Raji (cell line): ENCODE data around the gene SCARF1.

Experiments
- POLR2A ChIP-seq: IDR thresholded peaks from 2 replicates; pipeline ENCODE4 v1.6.1; 2011; ENCODE audit warnings: low read depth, low read length, control low read depth; ENCODE audit not compliant: insufficient read depth

SCARF1 gene

DNA sequence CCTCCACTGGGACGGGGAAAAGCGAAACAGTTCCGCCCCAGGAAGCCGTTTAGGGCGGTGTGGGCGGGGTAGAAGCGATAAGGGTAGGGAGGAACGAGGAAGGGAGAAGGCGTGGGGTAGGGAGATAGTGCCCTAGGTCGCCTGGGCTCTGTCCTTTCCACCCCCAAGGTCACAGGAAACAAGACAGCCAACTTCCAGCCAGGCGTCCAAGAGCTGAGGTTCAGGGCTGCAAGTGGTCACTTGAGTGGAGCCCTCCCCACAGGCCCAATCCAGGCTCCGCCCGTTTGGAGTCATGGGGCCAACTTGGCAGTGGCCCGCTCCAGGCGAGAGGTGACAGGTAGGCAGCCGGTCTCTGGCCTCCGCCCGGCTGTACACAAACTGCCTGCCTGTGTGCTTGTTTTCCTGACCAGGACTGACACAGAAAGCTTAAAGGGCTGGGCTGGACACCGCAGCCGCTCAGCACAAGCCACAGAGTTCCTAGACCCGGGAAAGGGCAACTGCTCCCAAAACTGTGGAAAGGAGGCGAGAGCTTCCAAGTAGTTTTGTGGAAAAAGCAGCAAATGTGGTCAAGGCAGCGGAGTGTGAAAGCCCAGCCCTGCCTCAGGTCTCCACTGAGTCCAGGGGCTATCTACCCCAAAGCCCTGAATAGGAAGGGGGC lies 4.4 kb upstream of the SCARF1 start, which contains the start of gene RILP:
Gene RILP (minus strand): TSS at position 23 of the 658 bp plus-strand sequence. CDS start 62 bp downstream, outside the sequence.
- no peak for TF ChIP-seq POLR2A

GRCh38 chr17:1648963-1649843 lies 3.7 kb upstream of the SCARF1 start:
- no peak for TF ChIP-seq POLR2A

DNA sequence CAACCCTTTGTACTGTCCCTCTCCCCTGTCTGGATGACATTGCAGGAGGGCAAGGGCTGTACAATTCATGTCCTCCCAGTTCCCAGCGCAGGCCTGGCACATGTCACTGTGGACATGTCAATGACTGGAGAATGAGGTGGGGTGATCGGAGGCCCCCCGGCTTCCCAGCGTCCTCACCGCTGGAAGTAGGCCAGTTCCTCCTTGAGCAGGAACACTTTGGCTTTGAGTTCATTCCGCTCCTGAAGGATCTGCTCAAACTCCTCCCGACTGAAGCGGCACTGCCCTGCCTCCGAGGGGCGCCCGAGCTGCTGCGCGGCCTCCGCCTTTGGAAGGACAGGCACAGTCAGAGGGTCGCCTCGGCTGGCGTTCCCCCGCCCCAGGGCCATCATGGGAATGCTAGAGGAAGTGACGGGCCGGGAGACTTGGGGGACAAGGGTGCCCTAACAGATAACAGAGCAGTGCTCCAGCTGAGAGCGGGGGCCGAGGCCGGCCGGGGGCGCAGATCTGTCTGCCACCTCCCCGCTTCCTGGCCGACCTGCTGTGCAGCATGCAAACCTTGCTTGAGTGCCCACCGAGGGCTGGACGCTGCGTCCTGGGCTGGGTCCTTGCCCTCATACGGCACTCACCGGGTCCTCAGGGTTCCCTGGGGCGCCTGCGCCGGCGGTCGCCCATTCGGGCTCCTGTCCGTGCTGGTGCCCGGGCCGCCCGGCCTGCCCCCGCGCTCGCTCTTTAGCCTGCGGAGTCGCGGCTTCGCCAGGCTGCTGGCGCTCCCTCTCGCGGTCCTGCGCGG lies 2.8 kb upstream of the SCARF1 start:
- TF ChIP-seq POLR2A = no peak

- no peak for TF ChIP-seq POLR2A
Measured at GRCh38 chr17:1647802-1648171, 2.3 kb upstream of the SCARF1 start.

DNA sequence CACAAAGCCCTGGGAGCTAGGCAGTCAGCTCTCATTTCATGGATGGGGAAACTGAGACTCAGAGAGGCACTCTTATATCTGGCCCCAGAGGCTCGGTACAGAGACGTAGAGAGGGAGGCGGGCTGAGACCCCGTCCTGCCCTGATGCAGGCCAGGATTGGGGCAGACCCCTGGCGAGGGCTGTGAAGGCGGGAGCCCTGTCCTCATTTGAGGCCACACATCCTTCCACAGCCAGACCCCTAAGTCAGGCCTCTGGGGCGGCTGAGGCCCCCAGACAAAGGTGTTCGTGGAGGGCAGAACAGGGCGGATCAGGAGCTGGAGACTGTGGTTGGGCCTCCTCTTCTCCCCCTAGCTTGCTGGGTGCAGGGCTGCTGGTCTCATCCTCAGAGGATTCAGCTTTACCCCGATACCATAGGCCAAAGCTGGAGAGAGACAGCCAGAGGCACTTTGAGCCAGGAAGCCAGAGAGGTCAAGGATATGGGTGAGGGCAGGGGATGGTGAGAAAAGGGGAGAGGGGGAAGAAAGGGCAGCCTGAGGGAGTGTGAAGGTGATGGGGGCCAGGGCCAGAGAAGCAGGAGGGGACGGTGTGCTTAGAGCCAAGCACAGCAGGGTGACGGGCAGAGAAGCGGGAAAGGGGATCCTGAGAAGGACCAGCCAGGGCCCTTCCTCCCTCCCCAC lies 805 bp upstream of the SCARF1 start:
- no peak for TF ChIP-seq POLR2A

DNA sequence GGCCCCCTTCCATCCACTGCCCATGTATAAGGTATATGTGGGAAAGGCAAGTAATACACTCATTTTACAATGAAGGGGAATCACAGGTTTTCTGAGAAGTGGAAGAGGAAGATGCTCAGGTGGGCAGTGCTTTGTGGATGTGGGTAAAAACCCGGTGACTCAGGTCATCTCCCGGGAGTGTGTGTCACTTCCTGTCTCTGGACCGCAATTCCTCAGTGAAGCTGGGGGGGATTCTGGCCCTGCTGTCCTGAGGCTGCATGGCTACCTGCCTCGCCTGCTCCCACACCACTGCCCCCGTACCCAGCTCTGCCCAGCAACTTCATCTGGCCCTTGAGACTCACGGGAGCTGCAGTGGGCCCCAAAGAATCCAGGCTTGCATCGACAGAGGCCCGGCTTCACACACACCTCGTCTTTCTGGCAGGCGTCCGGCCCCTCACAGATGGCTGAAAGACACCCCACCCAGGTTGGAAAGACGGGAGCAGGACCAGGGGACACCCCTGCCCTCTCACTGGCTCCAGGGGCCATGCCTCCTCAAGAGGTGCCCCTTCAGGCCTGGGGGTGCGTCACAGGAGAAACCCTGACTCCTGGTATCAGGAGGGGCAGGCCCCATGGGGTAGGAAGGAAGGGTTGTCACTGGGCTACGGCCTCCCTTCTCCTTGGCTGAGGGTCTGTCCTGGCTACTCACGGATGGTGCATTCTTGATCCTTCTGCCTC lies 882 bp downstream of the SCARF1 start:
- TF ChIP-seq POLR2A = no peak

DNA sequence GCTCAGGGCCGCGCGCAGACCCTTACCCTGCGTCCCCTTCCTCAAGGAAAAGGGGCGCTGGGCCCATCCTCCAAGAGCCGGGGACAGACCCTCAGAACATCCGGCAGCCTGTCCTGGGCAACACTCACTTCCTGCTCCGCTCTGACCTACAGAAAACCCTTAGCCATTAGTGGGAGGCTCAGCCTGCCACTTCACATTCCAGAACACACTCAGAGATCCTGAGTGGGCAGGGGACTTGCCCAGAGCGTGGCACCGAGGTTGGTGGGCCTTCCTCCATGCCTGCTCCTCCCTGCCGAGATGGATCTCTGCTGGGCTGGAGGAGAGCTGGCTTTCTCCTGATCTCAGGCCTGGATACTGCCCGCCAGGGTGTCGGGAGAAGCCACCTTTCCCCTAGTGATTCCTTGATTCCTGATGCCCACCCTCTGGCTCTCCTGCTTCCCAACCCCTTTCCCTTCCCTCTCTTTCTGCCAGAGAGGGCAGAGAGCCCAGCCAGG lies 1.5 kb downstream of the SCARF1 start:
- TF ChIP-seq POLR2A = no peak

- TF ChIP-seq POLR2A = no peak
Measured at GRCh38 chr17:1643293-1643998, 2.1 kb downstream of the SCARF1 start.

- TF ChIP-seq POLR2A = no peak
Measured at GRCh38 chr17:1641065-1641403, 4.5 kb downstream of the SCARF1 start.

DNA sequence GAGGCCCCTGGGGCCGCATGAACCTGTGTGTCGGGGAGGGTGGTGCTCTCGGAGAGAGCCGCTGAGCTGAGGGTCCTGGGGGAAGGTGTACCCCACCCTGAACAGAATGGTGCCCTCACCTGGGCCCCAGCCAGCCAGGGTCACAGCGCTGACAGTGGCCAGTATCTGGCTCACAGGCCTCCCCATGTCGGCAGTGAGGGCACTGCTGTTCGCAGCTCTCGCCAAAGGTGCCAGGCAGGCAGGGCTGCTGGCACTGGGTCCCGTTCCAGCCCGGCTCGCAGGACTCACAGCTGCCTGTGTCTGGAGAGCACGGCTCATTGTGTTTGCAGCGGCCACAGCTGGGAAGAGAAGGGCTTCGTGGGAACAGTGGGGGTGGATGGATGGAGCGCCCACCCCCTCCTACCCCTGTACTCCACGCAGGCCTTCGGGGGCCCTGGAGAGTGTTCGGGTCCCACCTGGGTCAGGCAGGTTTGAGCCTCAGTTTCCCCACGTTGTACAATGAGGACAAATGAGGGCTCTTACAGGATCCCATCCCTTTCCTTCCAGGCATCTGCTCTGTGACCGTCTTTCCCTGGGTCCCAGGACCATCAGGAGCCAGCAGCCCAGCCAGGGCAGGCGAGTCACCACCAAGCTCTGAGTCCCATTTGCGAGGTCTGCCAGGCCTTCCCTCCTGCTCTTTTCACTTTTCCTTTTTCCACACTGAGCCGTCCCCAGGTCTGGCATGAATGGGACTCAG lies 5.0 kb downstream of the SCARF1 start:
- TF ChIP-seq POLR2A = no peak

GRCh38 chr17:1639549-1640180 lies 5.9 kb downstream of the SCARF1 start:
- TF ChIP-seq POLR2A = no peak

GRCh38 chr17:1638624-1639300 lies 6.8 kb downstream of the SCARF1 start:
- TF ChIP-seq POLR2A = no peak
